GM19463 (cell line): ENCODE results near the gene ZNF320.
"Not testable (repeated sequence)": the region's sequence is repeated elsewhere in the genome, so short reads cannot be mapped to it uniquely, and the experiment has no call there.

Experiments
- ATAC-seq: cut with Tn5 transposase; IDR thresholded peaks from one replicate; pipeline ENCODE4 v1.9.1; 2021; ENCODE audit warnings: mild to moderate bottlenecking, moderate library complexity; ENCODE audit not compliant: unreplicated experiment

Gene ZNF320

GRCh38 chr19:52922841-52923777 lies 25.7 kb upstream of the ZNF320 start, which contains the start of gene ZNF888:
ZNF888 (minus strand) TSS chr19:52923428; CDS start chr19:52917873, 5,555 bp downstream.
- ATAC-seq = peak; percentile 97

DNA sequence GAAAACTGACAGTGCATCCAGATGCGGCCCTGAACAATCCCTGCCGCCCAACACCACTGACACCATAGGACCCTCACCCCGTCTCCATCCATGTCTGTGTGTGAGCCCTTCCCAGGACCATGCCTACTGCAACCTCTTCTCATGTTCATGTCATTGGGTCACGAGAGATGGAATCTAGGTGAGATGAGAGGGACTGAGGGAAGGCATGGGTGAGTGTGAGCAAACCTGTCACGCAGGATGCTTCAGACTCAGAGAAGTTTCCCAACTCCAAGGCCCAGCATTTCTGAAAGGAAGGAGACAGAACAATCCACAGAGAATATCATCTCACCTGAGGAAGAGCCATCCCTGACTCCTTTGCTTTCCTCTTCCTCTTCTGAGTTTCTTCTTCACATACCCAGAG lies 20.1 kb upstream of the ZNF320 start:
- ATAC-seq = no peak

DNA sequence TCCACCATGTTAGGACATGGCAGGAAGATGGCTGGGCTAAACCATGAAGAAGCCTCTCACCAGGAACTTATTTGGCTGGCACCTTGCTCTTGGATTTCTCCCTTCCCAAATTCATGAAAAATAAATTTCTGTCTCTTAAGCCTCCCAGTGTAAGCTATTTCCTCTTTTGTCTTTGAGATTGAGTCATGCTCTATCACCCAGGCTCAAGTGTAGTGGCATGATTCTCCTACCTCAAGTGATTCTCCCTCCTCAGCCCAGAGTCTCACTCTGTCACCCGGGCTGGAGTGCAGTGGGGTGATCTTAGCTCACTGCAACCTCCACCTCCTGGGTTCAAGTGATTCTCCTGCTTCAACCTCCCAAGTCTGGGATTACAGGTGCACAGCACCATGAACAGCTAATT lies 13.2 kb upstream of the ZNF320 start:
- no peak for ATAC-seq

DNA sequence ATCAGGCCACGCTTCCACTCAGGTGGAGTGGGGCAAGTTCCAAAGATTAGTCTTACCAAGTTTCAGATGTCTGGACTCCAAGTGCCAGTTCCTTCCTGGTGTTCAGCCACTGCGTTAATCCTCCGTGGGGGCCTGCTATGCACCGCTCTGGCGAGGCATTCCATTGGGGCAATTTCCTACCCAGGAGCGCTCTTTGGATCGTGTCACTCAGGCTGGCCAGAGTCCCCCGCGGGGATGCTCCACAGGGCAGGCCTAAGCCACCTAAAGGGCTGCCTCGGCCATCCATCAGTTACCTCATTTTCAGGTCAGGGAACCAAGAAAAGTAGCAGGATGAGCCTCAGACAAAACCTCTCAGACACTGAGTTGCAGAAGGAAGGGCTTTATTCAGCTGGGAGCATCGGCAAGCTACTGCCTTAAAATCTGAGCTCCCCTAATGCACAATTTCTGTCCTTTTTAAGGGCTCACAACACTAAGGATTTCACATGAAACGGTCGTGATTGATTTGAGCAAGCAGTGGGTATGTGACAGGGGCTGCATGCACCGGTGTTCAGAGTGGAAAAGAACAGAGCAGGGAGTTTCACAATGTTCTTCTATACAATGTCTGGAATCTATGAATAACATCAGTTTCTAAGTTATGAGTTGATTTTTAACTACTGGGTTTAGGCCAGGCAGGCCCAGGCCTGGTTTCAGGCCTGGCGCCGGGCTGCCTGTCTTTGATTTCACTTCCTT lies 6.8 kb upstream of the ZNF320 start:
- not testable (repeated sequence) for ATAC-seq

DNA sequence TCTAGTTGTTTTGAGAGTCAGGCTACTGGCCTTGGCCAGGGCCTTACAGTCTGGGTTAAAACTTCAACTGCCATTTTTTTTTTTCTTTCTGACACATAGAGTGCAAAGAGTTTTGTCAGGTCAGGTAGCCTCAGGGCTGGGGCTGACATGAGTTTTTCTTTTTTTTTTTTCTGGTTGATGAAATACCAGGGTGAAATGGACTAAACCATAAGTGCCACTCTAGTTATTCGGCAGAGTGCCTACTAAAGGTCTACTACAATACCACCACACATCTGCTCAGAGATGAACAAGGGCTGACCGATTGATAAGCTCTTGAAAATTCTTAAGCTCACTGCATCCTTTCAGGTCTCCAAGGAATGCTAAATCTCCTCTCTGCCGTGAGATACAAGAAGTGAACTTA lies 4.4 kb upstream of the ZNF320 start:
- ATAC-seq = no peak

GRCh38 chr19:52898596-52898995 lies 1.2 kb upstream of the ZNF320 start:
- not testable (repeated sequence) for ATAC-seq

- ATAC-seq = no peak
Observed at GRCh38 chr19:52898101-52898500, 666 bp upstream of the ZNF320 start.

GRCh38 chr19:52896431-52897137 lies 851 bp downstream of the ZNF320 start:
- peak; percentile 14 for ATAC-seq

DNA sequence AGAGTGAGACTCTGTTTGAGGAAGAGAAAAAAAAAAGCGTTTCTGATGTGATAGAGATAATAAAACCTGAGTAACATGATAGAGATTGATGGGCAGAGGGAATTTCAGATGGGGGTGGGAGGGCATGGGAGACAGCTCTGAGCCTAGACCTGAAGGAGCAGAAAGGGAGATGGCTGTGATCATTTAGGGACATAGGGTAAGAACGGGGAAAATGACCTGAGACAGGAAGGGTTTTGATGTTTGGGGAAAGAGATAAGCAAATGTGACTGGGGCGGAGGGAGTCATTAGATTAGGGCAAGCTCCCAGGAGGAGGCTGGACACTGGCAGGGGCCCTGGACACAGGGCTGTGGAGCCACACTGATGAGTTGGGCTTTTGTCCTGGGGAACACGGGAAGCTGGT lies 6.1 kb downstream of the ZNF320 start:
- no peak for ATAC-seq

GRCh38 chr19:52889931-52890330 lies 7.5 kb downstream of the ZNF320 start:
- ATAC-seq = no peak

DNA sequence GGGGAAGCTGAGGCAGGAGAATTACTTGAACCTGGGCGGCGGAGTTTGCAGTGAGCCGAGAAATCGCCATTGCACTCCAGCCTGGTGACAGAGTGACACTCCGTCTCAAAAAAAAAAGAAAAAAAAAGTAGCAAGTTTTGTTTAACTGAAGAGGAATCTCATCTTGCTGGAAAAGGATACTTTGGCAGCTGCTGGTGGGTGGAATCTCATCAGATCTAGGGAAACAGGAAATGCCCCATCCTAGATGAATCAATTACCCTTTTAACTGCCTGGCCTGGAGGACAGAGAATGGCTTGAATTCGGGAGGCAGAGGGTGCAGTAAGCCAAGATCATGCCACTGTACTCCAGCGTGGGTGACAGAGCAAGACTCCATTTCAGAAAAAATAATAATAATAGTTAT lies 8.4 kb downstream of the ZNF320 start:
- ATAC-seq = no peak

DNA sequence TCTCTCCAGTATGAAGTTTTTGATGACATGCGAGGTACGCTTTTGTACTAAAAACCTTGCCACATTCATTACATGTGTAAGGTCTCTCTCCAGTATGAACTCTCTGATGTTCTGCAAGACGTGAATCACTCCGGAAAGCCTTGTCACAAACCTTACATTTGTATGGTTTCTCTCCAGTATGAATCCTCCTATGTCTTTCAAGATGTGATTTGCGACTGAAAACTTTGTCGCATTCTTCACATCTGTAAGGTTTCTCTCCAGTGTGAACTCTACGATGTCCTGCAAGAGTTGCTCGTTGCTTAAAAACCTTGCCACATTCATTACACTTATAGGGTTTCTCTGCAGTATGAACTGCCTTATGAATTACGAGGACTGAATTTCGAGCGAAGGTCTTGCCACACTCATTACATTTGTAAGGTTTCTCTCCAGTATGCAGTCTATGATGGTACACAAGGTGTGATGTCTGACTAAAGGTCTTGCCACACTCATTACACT lies 16.5 kb downstream of the ZNF320 start:
- no peak for ATAC-seq

GRCh38 chr19:52872996-52873395 lies 24.4 kb downstream of the ZNF320 start:
- ATAC-seq = not testable (repeated sequence)

- ATAC-seq = no peak
Observed at GRCh38 chr19:52871466-52871865, 26.0 kb downstream of the ZNF320 start.

DNA sequence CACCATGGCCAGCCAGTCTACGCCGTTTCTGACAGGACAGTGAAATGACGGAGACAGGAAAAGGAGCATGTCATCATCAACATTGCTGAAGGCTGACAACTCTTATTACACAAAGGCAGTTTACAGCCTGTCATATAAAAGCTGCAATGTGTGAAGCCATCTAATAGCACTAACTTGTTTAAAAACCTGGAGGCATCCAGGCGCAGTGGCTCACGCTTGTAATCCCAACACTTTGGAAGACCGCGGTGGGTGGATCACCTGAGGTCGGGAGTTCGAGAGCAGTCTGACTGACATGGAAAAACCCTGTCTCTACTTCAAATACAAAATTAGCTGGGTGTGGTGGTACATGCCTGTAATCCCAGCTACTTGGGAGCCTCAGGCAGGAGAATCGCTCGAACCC lies 29.4 kb downstream of the ZNF320 start:
- not testable (repeated sequence) for ATAC-seq

DNA sequence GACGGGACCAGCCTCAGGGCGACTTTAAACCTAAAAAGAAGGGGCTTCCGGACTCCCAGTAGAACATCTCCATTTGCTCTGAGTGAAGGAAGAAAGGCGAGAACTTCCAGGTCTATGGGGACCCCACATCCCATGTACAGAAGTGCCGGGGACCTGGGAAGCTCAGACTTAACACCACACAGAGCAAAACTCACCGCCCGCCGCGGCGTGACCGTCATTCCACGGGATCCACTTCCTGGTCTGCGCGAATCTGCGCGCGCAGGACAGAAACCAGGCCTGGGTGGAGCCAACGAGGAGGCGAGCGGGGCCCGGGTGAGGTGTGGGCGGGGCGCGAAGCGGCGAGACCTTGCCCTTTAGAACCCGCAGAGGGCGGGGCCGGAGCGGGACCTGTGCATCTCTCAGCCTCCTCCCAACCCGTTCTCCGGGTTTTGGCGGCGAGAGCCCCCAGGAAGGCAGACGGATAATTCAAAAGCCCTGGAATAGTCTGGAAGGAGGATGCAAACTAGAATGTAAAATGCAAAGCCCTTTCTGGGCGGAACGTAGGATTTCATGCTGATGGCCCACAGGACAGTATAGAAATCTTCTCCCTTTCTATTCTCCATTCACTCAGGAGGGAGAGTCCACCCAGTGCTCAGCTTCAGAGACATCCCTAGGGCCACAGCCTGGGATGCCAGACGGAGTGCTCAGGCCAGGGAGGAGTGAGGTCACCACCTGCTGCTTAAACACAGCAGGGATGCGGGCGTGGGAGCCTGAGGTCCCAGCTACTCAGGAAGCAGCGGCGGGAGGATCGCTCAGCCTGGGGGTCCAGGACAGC lies 39.9 kb downstream of the ZNF320 start, which contains the start of gene ZNF468:
ZNF468 (minus strand) TSS at position 242 of the 814 bp plus-strand sequence. CDS start 3,347 bp downstream, outside the sequence.
- ATAC-seq = peak; percentile 98

DNA sequence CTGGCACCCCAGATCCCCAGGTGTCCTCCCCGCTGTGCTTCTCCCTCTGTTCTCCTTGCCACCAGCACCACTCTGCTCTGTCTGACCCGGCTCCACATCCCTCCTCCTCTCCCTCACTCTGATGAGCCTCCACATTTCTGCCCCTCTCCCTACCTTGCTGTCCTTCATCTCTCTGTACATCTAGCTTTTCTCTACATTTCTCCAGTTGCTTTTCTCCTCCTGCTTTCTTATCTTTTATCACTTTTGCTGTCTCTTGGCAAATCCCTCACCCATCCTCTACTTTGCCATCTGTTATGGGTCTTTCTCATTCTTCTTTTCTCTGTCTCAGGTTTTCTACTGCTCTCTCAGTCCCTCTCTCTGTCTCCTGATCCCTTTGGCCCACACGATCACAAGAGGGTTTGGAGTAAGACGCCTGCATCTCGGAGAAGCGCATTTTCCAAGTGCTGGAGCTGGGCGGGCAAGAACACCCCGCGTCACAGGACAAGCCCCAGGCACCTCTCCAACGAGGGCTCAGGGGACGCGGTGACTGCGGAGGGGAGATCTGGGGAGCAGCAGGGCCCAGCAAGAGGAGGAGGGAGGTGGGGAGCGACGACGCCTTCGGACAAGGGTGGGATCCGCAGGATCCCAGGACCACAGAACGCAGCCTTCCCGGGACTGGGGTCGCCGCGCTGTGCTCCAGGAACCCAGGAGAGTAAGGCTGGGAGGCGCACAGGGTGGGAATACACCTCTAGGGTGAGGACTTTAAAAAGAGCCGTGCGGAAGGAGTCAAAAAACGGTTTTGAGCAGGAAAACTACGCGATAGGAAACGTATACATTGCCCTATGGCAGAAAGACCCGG lies 40.7 kb downstream of the ZNF320 start:
- ATAC-seq = not testable (repeated sequence)
